Thyroid gland (tissue), 4 donors: ENCODE measurements around the gene ANKMY1.

Experiments used
- CTCF ChIP-seq, 6 experiments: fragments of 200-600 bp in 3 of 6; fragments of 450-650 bp in 3 of 6; sonication (generic) in 3 of 6; IDR thresholded peaks; one replicate each; pipeline ENCODE4 v1.5.1; 2016 to 2019; ENCODE audit warnings: antibody characterized with exemption in 6 of 6, mild to moderate bottlenecking in 2 of 6, inconsistent platforms in 1 of 6, moderate library complexity in 1 of 6
- POLR2A ChIP-seq, 2 donors: fragments of 450-650 bp; IDR thresholded peaks; one replicate each; pipeline ENCODE4 v1.6.1; 2017; ENCODE audit warnings: antibody characterized with exemption in 2 of 2, mild to moderate bottlenecking in 2 of 2, moderate library complexity in 1 of 2

DNA sequence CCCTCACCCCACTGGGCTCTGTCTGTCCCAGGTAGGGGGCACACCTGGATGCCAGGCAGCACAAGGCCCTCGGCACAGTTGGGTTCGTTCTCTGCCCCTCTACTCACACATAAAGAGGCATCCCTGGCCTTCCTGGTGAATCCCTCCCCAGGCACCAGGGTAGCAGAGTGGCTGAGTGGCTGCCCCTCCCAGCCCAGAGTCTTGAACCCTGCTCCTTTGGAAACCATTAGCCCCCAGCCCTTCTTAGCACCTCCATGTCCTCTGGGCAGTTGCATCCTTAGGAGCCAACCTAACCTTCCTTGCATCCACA lies 120.3 kb downstream of the ANKMY1 start:
- no peak for TF ChIP-seq CTCF (IDR thresholded peaks at IDR 0.05)
- TF ChIP-seq POLR2A (IDR thresholded peaks at IDR 0.05) = no peak
